T-helper 1 cell treated with Interleukin-12 subunit alpha and Interleukin-12 subunit beta and Interleukin-4 antibody, amounts not matched to agents 30 μg/mL and 1 μg/mL, for 36 hours (primary cell): ENCODE measurements around the gene PDE3B.
A peak's percentile ranks its signal among the peaks of the same experiment; 100 is the strongest.
"Not testable (repeated sequence)": the region's sequence is repeated elsewhere in the genome, so short reads cannot be mapped to it uniquely, and the experiment has no call there.

ENCODE experiments used
- H3K27ac Mint-ChIP-seq: one replicate; pipeline ENCODE4 v1.8.0; 2021; ENCODE audit warnings: mild to moderate bottlenecking, mixed read lengths
- H3K27me3 Mint-ChIP-seq: one replicate; pipeline ENCODE4 v1.8.0; 2021; ENCODE audit warnings: low read depth, mixed read lengths
- H3K36me3 Mint-ChIP-seq: one replicate; pipeline ENCODE4 v1.8.0; 2021; ENCODE audit warnings: low read depth, mixed read lengths
- H3K4me1 Mint-ChIP-seq: one replicate; pipeline ENCODE4 v1.8.0; 2021; ENCODE audit warnings: low read depth, mixed read lengths
- H3K4me3 Mint-ChIP-seq: one replicate; pipeline ENCODE4 v1.8.0; 2021; ENCODE audit warnings: mild to moderate bottlenecking, moderate library complexity, mixed read lengths
- H3K9me3 Mint-ChIP-seq: one replicate; pipeline ENCODE4 v1.8.0; 2021; ENCODE audit warnings: mixed read lengths

The PDE3B gene

DNA sequence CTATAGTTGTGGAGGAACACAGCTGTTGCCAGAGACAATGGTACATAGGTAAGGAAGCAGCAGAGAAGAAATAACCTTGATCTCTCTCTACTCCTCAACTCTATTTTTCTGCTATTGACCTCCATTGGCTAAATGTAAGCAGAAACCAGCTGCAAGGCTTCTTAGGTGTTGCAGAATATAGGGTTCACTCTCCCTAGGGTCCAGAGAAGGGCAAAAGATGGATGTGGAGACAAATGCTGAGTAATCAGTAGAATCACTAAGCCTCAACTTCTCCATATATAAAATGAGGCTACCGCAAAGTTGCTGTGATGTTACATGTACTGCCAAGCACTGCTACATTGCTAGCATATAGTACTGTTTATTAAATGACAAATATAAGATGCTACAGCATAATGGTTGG, 120.6 kb downstream of the PDE3B start:
- H3K27me3 Mint-ChIP-seq: no peaks in the 10 kb centered on the region
- H3K4me3 Mint-ChIP-seq: no peak overlapping the region
- H3K4me1 Mint-ChIP-seq: peaks cover 34% of the 10 kb centered on the region
- no peak overlapping the region for H3K27ac Mint-ChIP-seq
- peaks cover 6% of the 10 kb centered on the region for H3K36me3 Mint-ChIP-seq
- no peaks in the 10 kb centered on the region for H3K9me3 Mint-ChIP-seq

DNA sequence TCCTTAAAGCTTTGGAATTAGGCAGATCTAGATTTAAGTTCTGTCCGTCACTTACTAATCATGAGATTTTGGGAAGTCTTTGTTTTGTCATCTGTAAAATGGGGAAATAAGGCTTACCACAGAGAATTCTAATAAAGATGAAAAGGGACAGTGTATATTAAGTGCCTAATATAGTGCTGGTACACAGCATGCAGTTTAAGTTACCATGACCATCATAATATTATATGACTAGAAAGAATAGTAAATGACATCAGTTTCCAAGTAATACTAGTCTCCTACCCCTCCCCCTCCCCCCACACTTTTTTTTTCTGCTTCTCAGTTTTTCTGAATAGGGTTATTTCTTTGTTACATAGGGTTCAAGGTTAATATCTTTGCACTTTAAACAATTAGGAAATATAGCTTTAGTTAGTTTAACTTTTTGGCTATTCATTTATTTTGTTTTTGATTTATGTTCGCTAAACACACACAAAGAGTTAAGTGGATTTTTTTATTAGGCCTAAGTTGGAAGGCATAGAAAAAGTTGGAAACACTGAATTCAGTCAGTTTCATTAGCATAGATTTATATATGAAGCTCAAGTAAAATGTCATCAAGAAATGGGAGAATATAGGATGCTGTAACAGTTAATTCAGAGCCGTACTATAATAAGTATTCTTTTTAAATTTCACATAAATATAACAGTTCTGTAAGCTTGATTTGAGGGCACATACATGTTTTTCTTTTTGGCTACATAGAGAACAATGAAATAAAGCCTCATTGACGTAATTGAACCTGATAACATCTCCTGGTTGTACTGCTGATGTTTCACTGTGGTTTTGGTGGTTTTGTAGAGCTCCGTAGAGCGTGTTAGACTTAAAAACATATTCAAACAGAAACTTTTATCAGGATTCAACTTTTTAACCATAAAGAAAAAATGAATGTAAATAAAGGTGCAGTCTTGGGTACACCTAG, 121.2 kb downstream of the PDE3B start:
- no peaks in the 10 kb centered on the region for H3K9me3 Mint-ChIP-seq
- H3K4me3 Mint-ChIP-seq: peak overlapping the region; percentile 70
- peaks cover 35% of the 10 kb centered on the region for H3K4me1 Mint-ChIP-seq
- H3K27ac Mint-ChIP-seq: no peak overlapping the region
- peaks cover 3% of the 10 kb centered on the region for H3K36me3 Mint-ChIP-seq
- H3K27me3 Mint-ChIP-seq: no peaks in the 10 kb centered on the region

DNA sequence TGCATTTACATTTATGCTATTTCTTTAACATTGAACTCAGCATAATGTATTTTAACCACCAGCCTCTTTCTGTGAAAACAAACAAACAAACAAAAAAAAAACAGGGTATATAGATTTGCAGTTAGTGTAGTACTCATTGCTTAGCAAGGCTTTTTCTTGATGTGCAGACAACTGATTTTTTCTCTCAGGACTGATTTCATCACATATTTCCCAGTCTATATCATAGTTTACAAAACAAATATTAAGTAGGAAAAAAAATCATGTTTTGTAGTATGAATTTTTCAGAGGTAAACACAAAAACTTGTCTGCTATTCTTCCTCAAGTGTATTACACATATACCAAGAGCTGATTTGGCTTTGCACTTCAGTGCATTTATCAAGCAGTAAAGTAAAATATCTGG, 123.0 kb downstream of the PDE3B start:
- Mint-ChIP-seq H3K36me3 (peaks cover 6% of the 10 kb centered on the region), H3K4me1 (peaks cover 46% of the 10 kb centered on the region), H3K27ac (peak overlapping the region; percentile 39), H3K4me3 (peak overlapping the region; percentile 6), H3K27me3 (no peaks in the 10 kb centered on the region), H3K9me3 (no peaks in the 10 kb centered on the region)

DNA sequence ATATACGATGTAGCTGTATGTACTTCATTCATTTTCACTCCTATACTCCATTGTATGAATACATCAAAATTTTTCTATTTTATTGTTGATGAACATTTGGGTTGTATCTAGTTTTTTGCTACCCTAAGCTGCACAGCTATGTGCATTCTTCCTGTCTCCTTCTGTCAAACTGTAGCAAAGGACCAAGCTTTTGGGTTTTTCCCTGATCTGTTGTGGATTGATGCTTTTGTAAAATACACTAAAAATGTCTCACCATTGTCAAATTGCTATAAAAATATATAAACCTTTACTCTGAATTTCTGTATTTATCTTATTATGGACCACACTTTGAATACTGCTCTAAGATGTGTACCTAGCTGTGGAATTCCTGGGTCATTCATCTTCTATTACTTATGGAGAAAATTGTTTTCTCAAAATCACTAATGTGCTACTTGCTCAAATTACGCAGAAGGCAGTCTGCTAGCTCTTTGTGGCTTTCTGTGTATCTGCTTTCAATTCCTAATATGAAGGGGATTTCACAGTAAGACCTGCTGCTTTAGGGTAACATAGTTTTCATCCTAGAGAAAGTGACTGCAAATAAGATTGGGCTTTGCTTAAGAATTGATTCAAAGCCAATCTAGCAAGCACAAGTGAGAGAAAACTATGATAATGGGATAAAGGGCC, 125.1 kb downstream of the PDE3B start:
- peak overlapping the region; percentile 86 for H3K27ac Mint-ChIP-seq
- H3K36me3 Mint-ChIP-seq: peaks cover 10% of the 10 kb centered on the region
- no peaks in the 10 kb centered on the region for H3K27me3 Mint-ChIP-seq
- peak overlapping the region; percentile 66 for H3K4me3 Mint-ChIP-seq
- peaks cover 50% of the 10 kb centered on the region for H3K4me1 Mint-ChIP-seq
- no peaks in the 10 kb centered on the region for H3K9me3 Mint-ChIP-seq

DNA sequence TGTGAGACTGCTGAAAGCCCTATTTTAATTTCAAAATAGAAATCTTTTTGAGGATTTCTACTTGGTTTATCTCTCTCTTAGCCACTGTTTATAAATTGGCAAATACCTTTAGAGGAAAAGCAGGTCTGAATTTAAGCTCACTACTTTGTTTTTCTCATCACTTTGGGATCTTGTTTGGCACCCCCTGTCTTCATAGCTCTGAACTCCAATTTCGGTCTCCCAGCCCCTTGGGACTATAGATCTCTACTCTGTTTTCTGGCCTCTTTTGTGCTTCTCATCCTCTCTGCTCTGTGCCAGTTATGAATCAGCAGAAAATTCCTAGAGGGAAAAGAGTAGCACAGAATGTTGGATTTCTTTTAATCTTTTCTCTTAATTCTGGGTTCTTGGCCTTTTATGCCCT, 130.2 kb downstream of the PDE3B start:
- Mint-ChIP-seq H3K36me3 (peaks cover 45% of the 10 kb centered on the region), H3K4me3 (no peak overlapping the region), H3K9me3 (peaks cover 10% of the 10 kb centered on the region), H3K4me1 (peaks cover 53% of the 10 kb centered on the region), H3K27me3 (no peaks in the 10 kb centered on the region), H3K27ac (no peak overlapping the region)

DNA sequence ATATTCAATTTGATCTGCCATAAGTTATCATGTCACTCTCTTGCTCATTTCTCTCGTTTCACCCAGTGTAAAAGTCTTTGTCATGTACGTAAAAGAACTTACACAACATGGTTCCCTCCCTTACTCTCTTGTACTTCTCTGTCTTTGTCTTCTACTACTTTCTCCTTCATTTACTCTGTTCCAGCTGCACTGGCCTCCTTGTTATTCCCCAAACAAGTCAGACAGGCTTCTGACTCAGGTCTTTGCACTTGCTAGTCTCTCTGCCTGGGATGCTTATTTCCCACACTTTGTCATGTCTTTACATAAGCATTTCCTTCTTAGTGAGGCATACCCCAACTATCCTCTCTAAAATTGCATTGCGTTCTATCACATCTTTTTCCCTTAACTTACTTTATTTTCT, 131.1 kb downstream of the PDE3B start:
- H3K27me3 Mint-ChIP-seq: no peaks in the 10 kb centered on the region
- H3K27ac Mint-ChIP-seq: no peak overlapping the region
- H3K4me3 Mint-ChIP-seq: no peak overlapping the region
- H3K4me1 Mint-ChIP-seq: peaks cover 52% of the 10 kb centered on the region
- H3K36me3 Mint-ChIP-seq: peaks cover 53% of the 10 kb centered on the region
- peaks cover 10% of the 10 kb centered on the region for H3K9me3 Mint-ChIP-seq

DNA sequence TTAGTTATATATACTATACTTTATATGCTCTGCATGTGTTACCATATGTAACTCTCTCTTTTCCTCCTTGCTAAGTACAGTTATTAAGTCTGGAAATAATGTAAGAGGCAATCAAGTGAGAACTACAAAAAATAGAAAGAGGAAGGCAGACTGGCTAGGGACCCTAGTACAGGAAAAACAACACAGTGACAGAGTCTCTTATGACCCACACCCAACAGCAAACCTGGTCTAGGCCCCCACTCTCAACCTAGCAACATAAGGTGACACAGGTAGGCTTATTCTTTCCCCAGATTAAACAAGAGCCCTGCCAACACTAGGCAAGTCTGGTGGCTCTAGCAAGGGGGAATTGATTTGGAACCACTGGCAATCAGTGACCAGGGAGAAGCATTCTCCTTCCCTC, 132.3 kb downstream of the PDE3B start:
- peaks cover 60% of the 10 kb centered on the region for H3K36me3 Mint-ChIP-seq
- no peak overlapping the region for H3K27ac Mint-ChIP-seq
- peaks cover 52% of the 10 kb centered on the region for H3K4me1 Mint-ChIP-seq
- H3K4me3 Mint-ChIP-seq: no peak overlapping the region
- H3K9me3 Mint-ChIP-seq: peaks cover 18% of the 10 kb centered on the region
- no peaks in the 10 kb centered on the region for H3K27me3 Mint-ChIP-seq

DNA sequence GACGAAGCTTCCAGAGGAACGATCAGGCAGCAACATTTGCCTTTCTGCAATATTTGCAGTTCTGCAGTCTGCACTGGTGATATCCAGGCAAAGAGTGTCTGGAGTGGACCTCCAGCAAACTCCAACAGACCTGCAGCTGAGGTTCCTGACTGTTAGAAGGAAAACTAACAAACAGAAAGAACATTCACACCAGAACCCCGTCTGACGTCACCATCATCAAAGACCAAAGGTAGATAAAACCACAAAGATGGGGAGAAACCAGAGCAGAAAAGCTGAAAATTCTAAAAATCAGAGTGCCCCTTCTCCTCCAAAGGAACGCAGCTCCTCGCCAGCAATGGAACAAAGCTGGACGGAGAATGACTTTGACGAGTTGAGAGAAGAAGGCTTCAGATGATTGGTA, 134.9 kb downstream of the PDE3B start:
- Mint-ChIP-seq H3K27ac (peak overlapping the region; percentile 18), H3K9me3 (peaks cover 37% of the 10 kb centered on the region), H3K4me1 (peaks cover 44% of the 10 kb centered on the region), H3K36me3 (peaks cover 83% of the 10 kb centered on the region)
- not testable (repeated sequence) for H3K27me3 Mint-ChIP-seq, H3K4me3 Mint-ChIP-seq

DNA sequence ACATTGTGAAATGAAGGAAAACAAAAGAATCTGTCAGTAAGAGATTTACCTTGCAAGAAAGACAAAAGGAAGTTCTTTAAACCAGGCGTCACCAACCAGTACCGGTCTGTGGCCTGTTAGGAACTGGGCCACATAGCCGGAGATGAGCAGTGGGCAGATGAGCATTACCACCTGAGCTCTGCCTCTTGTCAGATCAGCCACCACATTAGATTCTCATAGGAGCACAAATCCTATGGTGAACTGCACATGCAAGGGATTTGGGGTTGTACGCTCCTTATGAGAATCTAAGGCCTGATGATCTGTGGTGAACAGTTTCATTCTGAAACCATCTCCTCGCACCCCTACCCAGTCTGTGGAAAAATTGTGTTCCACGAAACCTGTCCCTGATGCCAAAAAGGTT, 140.2 kb downstream of the PDE3B start:
- H3K4me3 Mint-ChIP-seq: no peak overlapping the region
- no peaks in the 10 kb centered on the region for H3K27me3 Mint-ChIP-seq
- peaks cover 28% of the 10 kb centered on the region for H3K4me1 Mint-ChIP-seq
- H3K36me3 Mint-ChIP-seq: peaks cover 54% of the 10 kb centered on the region
- H3K9me3 Mint-ChIP-seq: peaks cover 27% of the 10 kb centered on the region
- H3K27ac Mint-ChIP-seq: peak overlapping the region; percentile 68

DNA sequence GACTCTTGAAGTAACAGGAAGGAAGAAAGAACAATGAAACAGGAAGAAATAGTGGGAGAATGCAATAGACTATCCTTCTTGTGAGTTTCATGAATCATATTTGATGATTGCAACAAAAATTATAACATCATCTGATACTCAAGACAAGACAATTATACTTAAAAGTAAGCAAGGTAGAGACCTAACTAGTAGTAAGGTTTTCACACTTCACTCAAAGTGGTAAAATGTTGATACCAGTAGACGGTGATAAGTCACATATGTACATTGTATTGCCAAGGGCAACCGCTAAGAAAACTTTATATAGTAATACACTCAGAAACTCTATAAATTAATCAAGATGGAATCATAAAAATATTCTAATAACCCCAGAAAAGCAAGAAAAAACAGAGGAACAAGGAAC, 140.6 kb downstream of the PDE3B start:
- no peaks in the 10 kb centered on the region for H3K27me3 Mint-ChIP-seq
- H3K4me3 Mint-ChIP-seq: no peak overlapping the region
- peak overlapping the region; percentile 68 for H3K27ac Mint-ChIP-seq
- peaks cover 51% of the 10 kb centered on the region for H3K36me3 Mint-ChIP-seq
- peaks cover 27% of the 10 kb centered on the region for H3K9me3 Mint-ChIP-seq
- peaks cover 24% of the 10 kb centered on the region for H3K4me1 Mint-ChIP-seq

DNA sequence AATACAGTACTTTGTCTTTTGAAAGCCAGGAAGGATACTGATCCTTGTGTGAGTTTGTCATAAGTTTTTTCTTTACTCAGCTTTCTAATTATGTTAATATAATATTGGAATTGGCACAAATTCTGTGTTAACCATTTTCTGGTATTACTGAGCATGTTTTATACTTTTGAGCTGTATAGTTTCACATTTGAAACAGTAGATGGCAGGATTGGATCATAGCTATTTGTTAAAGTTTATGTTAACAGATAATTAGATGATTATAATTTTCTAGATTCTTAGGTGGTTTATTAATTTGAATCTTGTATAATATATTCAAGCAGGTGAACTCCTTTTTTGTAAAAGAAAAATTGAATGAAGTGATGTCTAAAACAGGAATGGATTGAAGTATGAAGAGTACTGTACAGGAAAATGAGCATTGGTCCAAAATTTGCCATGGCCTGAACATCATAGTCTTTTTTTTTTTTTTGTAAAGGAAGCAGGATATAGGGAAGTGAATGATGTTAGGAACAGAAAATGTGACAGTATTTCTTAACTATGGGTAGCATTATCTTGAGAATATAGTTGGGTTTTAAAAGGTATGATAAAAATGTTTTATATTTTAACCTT, 146.4 kb downstream of the PDE3B start:
- peaks cover 14% of the 10 kb centered on the region for H3K4me1 Mint-ChIP-seq
- H3K27me3 Mint-ChIP-seq: no peaks in the 10 kb centered on the region
- H3K4me3 Mint-ChIP-seq: no peak overlapping the region
- peaks cover 18% of the 10 kb centered on the region for H3K36me3 Mint-ChIP-seq
- H3K9me3 Mint-ChIP-seq: no peaks in the 10 kb centered on the region
- H3K27ac Mint-ChIP-seq: no peak overlapping the region

DNA sequence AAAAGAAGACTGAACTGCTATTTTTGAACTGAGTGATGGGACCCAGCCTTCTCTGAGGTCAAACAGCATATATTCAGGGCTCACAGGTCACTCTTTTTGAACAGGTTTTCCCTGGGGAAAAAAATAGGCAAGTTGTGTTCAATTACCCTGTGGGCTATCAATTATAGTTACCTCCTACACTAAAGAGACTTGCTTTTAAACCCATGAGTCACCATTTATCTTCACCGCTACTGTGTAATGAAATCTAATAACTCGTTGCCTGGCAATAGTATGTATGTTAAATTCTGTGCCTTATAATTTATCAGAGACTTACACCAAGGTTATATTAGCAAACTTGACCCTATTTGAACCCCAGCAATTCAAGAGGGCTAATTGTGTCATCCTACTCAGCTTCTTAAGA, 149.9 kb downstream of the PDE3B start:
- H3K9me3 Mint-ChIP-seq: peaks cover 7% of the 10 kb centered on the region
- no peaks in the 10 kb centered on the region for H3K27me3 Mint-ChIP-seq
- H3K36me3 Mint-ChIP-seq: peaks cover 46% of the 10 kb centered on the region
- H3K4me1 Mint-ChIP-seq: peaks cover 22% of the 10 kb centered on the region
- no peak overlapping the region for H3K27ac Mint-ChIP-seq
- H3K4me3 Mint-ChIP-seq: no peak overlapping the region

DNA sequence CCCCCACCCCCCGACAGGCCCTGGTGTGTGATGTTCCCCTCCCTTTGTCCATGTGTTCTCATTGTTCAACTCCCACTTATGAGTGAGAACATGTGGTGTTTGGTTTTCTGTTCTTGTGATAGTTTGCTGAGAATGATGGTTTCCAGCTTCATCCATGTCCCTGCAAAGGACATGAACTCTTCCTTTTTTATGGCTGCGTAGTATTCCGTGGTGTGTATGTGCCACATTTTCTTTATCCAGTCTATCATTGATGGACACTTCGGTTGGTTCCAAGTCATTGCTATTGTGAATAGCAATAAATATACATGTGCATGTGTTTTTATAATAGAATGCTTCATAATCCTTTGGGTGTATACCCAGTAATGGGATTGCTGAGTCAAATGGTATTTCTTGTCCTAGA, 152.4 kb downstream of the PDE3B start:
- H3K4me3 Mint-ChIP-seq, H3K9me3 Mint-ChIP-seq, H3K27me3 Mint-ChIP-seq, H3K27ac Mint-ChIP-seq: not testable (repeated sequence)
- H3K36me3 Mint-ChIP-seq: peaks cover 61% of the 10 kb centered on the region
- H3K4me1 Mint-ChIP-seq: peaks cover 29% of the 10 kb centered on the region

DNA sequence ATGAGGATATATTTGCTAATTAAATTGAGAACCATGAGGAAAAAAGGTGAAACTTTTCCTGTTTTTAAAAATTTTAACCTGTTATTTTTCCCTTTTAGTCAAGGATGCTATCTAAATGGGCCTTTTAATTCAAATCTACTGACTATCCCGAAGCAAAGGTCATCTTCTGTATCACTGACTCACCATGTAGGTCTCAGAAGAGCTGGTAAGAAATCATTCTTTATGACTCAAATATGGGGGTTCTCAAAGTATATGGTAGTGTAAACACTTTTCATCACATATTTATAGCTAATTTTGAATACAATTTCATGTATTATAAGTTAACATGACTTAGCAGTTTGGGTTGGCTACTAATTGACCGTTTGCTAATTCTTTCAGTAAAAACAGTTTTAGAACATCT, 160.2 kb downstream of the PDE3B start:
- Mint-ChIP-seq H3K27me3 (no peaks in the 10 kb centered on the region), H3K9me3 (peaks cover 15% of the 10 kb centered on the region), H3K27ac (no peak overlapping the region), H3K4me3 (no peak overlapping the region), H3K4me1 (peaks cover 14% of the 10 kb centered on the region), H3K36me3 (peaks cover 68% of the 10 kb centered on the region)

DNA sequence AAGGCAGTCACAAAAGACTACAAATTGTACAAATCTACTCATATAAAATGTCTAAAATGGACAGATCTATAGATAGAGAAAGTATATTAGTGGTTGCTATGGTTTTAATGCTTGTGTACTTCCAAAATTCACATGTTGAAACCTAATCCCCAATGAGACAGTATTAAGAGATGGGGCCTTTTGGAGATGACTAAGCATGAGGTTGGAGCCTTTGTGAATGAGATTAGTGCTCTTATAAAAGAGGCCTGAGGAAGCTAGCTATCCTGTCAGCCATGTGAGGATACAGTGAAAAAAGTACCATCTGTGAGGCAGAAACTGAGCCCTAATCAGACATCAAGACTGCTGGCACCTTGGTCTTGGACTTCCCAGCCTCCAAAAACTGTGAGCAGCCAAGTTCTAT, 165.9 kb downstream of the PDE3B start:
- H3K4me1 Mint-ChIP-seq: peaks cover 12% of the 10 kb centered on the region

More for the DNA sequence above, 165.9 kb downstream of the PDE3B start:
- no peak overlapping the region for H3K4me3 Mint-ChIP-seq
- peak overlapping the region; percentile 26 for H3K27ac Mint-ChIP-seq
- H3K27me3 Mint-ChIP-seq: no peaks in the 10 kb centered on the region
- H3K36me3 Mint-ChIP-seq: peaks cover 65% of the 10 kb centered on the region
- peaks cover 18% of the 10 kb centered on the region for H3K9me3 Mint-ChIP-seq
